Neural crest cell (in vitro differentiated cells): Measurements from ENCODE around the gene STAT3. TPM values are rescaled to one million over a fixed set of nuclear protein-coding genes. Genes with fewer than 3 reads are reported as not detected.
"Not testable (repeated sequence)": the region's sequence is repeated elsewhere in the genome, so short reads cannot be mapped to it uniquely, and the experiment has no call there.

Experiments used
- DNase-seq: peaks from one replicate; pipeline ENCODE4 v3.0.0; 2021; ENCODE audit warnings: low read depth, mixed read lengths, low spot score
- H3K27ac Mint-ChIP-seq: one replicate; pipeline ENCODE4 v1.8.0; 2021; ENCODE audit warnings: mild to moderate bottlenecking, mixed read lengths; ENCODE audit not compliant: unreplicated experiment
- H3K27me3 Mint-ChIP-seq: 2 replicates; pipeline ENCODE4 v1.8.0; 2021; ENCODE audit warnings: low read depth, mild to moderate bottlenecking, mixed read lengths
- H3K36me3 Mint-ChIP-seq: 2 replicates; pipeline ENCODE4 v1.8.0; 2021; ENCODE audit warnings: low read depth, mild to moderate bottlenecking, mixed read lengths
- H3K4me1 Mint-ChIP-seq: 2 replicates; pipeline ENCODE4 v1.8.0; 2021; ENCODE audit warnings: mixed read lengths
- H3K4me3 Mint-ChIP-seq: one replicate; pipeline ENCODE4 v1.8.0; 2021; ENCODE audit warnings: mild to moderate bottlenecking, mixed read lengths
- H3K9me3 Mint-ChIP-seq: 2 replicates; pipeline ENCODE4 v1.8.0; 2021; ENCODE audit warnings: mixed read lengths
- total RNA-seq: library from RNA; stranded (reverse); gene quantifications from 2 replicates; pipeline ENCODE4 v1.2.1, GENCODE V29; 2021
- TF ChIP-seq, protein P1 (sequence below): fragments of 200-600 bp; sonication (generic); conservative IDR thresholded peaks from 2 replicates; pipeline ENCODE4 v1.5.0; 2021; ENCODE audit warnings: antibody characterized with exemption, mild to moderate bottlenecking

STAT3 gene
- total RNA-seq, 1 donor from 2014 or later: 40.9 TPM

DNA sequence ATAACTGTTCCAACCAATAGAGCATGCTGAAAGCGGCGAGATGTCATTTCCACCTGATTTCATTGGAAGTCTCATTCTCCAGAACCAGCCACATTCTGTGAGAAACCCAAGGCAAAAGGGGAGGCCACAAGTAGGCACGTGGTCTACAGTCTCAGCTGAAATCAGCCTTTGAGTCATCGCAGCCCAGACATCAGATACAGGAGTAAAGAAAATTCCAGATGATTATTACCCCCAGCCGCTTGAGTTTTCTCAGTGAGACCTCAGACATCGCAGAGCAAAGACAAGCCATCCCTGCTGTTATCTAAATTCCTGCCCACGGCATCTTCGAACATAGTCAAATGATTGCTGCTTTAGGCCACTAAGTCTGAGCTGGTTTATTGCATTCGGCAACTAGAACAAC, 23.1 kb downstream of the STAT3 start:
- Mint-ChIP-seq H3K9me3 (no peaks in the 10 kb centered on the region), H3K36me3 (no peaks in the 10 kb centered on the region), H3K27me3 (no peaks in the 10 kb centered on the region), H3K27ac (no peak overlapping the region), H3K4me3 (no peak overlapping the region), H3K4me1 (peaks cover 29% of the 10 kb centered on the region)
- TF ChIP-seq, protein P1, sequence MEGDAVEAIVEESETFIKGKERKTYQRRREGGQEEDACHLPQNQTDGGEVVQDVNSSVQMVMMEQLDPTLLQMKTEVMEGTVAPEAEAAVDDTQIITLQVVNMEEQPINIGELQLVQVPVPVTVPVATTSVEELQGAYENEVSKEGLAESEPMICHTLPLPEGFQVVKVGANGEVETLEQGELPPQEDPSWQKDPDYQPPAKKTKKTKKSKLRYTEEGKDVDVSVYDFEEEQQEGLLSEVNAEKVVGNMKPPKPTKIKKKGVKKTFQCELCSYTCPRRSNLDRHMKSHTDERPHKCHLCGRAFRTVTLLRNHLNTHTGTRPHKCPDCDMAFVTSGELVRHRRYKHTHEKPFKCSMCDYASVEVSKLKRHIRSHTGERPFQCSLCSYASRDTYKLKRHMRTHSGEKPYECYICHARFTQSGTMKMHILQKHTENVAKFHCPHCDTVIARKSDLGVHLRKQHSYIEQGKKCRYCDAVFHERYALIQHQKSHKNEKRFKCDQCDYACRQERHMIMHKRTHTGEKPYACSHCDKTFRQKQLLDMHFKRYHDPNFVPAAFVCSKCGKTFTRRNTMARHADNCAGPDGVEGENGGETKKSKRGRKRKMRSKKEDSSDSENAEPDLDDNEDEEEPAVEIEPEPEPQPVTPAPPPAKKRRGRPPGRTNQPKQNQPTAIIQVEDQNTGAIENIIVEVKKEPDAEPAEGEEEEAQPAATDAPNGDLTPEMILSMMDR: no peak
- DNase-seq: no peak

DNA sequence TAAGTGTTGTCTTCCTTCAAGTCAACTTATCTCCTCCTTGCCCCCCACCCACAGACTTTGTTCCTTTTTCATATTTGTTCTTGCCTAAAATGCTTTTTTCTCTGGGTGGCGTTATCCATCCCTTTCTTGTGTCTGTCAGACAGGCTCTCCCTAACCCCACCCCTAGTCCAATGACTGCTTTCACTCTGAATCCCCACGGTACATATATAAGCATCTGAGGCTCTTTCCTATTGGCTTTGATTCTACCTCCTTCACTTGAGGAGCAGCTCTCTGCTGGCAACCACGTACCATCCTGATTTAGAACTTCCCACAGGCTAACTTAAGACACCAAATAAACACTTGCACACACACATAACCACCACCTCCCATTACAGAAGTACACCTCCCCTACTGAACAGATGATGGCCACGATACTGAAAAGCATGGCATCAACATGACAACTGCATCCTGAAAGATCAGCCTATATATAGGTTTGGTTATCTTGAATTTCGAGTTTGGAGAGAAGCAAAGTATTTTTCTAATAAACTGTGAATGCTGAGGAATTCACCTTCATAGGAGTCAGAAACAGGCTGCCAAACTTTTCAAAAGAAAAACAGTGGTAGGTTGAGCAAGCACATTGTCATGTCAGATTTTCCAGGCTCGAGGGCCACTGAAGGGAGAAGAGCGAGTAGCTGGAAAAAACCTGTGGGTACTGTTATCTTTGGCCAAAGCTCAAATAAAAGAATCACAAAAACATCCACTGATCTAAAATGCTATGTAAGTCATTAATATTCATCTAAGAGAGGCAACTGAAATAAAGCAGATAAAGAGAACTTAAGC, 24.3 kb downstream of the STAT3 start:
- Mint-ChIP-seq H3K4me3 (no peak overlapping the region), H3K4me1 (peaks cover 34% of the 10 kb centered on the region), H3K9me3 (no peaks in the 10 kb centered on the region), H3K36me3 (peaks cover 4% of the 10 kb centered on the region), H3K27me3 (no peaks in the 10 kb centered on the region), H3K27ac (no peak overlapping the region)
- DNase-seq: no peak
- TF ChIP-seq, protein P1: no peak

- TF ChIP-seq, protein P1: no peak
- H3K4me1 Mint-ChIP-seq: peaks cover 39% of the 10 kb centered on the region
Observed at GRCh38 chr17:42363231-42363630, 25.0 kb downstream of the STAT3 start.

DNA sequence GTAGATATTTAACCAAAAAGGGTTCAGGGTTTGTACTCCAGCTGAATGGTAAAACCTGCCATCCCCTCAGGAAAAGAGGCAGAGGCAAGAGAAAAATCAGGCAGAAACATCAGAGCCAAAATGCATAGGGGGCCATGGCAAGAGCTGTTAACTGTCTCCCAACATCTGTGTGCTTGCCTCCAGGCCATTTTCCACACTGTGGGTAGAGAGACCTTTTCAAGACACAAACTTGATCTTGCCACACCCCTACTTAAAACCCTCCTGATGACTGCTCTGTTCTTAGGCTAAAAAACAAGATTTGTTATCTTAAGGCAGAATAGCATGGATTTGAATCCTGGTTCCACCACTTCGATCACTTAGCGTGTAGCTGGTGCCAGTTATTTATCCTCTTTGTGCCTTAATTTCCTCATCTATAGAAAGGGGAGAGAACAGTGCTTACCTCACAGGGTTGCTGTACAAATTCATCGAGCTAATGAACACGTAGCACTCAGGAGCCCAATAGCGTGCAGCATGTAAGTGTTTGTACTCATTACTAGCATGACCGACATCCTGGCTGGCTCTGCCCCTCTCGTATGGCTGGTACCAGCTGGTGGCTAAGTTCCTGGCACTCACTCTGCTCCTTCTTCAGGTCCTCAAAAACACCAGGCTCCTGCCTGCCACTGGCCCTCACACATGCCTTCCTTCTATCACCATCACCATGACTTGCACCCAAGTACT, 25.8 kb downstream of the STAT3 start:
- Mint-ChIP-seq H3K27me3 (no peaks in the 10 kb centered on the region), H3K4me1 (peaks cover 34% of the 10 kb centered on the region), H3K4me3 (no peak overlapping the region), H3K36me3 (peaks cover 4% of the 10 kb centered on the region), H3K9me3 (no peaks in the 10 kb centered on the region), H3K27ac (no peak overlapping the region)
- DNase-seq: no peak
- TF ChIP-seq, protein P1: no peak

More at GRCh38 chr17:42363231-42363630, 25.0 kb downstream of the STAT3 start:
- H3K27me3 Mint-ChIP-seq: no peaks in the 10 kb centered on the region
- no peak overlapping the region for H3K27ac Mint-ChIP-seq
- DNase-seq: no peak
- H3K9me3 Mint-ChIP-seq: no peaks in the 10 kb centered on the region
- H3K36me3 Mint-ChIP-seq: peaks cover 4% of the 10 kb centered on the region
- H3K4me3 Mint-ChIP-seq: no peak overlapping the region

GRCh38 chr17:42361781-42362186, 26.5 kb downstream of the STAT3 start:
- peaks cover 4% of the 10 kb centered on the region for H3K36me3 Mint-ChIP-seq
- no peaks in the 10 kb centered on the region for H3K9me3 Mint-ChIP-seq
- H3K27me3 Mint-ChIP-seq: no peaks in the 10 kb centered on the region
- H3K27ac Mint-ChIP-seq: no peak overlapping the region
- peaks cover 30% of the 10 kb centered on the region for H3K4me1 Mint-ChIP-seq
- no peak for DNase-seq
- no peak overlapping the region for H3K4me3 Mint-ChIP-seq
- TF ChIP-seq, protein P1: no peak

DNA sequence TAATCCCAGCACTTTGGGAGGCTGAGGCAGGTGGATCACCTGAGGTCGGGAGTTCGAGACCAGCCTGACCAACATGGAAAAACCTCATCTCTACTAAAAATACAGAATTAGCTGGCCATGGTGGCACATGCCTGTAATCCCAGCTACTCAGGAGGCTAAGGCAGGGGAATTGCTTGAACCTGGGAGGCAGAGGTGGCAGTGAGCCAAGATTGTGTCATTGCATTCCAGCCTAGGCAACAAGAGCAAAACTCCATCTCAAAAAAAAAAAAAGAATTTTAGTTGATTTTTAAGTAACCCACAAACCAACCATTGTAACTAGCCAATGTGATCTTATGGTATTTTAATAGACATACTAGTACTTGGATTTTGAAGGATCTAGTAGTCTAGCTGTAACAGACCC, 27.9 kb downstream of the STAT3 start:
- H3K4me1 Mint-ChIP-seq: peaks cover 30% of the 10 kb centered on the region
- not testable (repeated sequence) for H3K4me3 Mint-ChIP-seq, H3K27ac Mint-ChIP-seq, H3K9me3 Mint-ChIP-seq, DNase-seq, H3K27me3 Mint-ChIP-seq, H3K36me3 Mint-ChIP-seq
